Hematopoietic multipotent progenitor cell treated with erythropoietin and hydrocortisone succinate and interleukin-3 and kit ligand, for 8 days (in vitro differentiated cells): Measurements from ENCODE around the gene IL15.
A peak's percentile ranks its signal among the peaks of the same experiment; 100 is the strongest.
"Not testable (repeated sequence)": the region's sequence is repeated elsewhere in the genome, so short reads cannot be mapped to it uniquely, and the experiment has no call there.

Experiments used
- DNase-seq: peaks from one replicate; pipeline ENCODE4 v3.0.0-alpha.2; 2015

The IL15 gene

GRCh38 chr4:141705048-141705746, 68.8 kb downstream of the IL15 start:
- no peak for DNase-seq

- DNase-seq = no peak
These were observed 69.5 kb downstream of the IL15 start for GRCh38 chr4:141705747-141706377.

- DNase-seq = no peak
These were observed 70.1 kb downstream of the IL15 start for GRCh38 chr4:141706445-141706844.

DNA sequence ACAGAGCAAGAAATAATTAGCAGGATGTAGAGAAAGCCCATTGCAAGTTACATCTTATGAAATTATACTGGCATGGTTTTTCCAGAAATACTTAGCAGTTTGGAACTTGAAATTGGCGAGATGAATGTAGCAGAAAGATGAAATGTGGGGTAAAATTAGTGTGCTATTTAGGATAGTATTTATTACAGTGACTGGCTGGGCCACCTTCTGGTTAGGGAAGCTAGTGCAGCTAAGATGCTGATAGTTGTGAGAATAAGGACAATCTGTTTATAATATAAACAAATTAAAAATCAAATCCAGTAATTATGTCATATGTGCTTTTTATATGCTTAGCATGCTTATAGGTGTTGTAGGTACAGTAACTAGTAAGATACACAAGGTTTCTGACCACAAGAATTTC, 74.8 kb downstream of the IL15 start:
- DNase-seq = peak; percentile 39

DNA sequence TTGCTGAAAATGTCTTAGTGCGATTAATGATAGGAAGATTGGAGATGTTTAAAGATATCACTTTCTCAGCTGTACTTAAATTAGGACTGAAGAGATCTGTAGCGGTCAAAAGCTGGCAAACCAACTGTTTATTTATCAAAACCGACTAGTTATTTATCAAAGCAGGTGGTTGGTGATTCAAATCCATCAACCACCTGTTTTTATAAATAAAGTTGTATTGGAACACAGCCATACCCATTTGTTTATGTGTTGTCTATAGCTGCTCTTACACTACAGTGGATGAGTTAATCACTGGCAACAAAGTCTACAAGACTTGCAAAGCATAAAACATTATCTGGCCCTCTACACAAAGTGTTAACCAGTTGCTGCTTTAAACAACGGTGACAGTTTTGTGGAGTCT, 76.8 kb downstream of the IL15 start:
- DNase-seq = no peak

GRCh38 chr4:141713771-141714445, 77.5 kb downstream of the IL15 start:
- DNase-seq = no peak

DNA sequence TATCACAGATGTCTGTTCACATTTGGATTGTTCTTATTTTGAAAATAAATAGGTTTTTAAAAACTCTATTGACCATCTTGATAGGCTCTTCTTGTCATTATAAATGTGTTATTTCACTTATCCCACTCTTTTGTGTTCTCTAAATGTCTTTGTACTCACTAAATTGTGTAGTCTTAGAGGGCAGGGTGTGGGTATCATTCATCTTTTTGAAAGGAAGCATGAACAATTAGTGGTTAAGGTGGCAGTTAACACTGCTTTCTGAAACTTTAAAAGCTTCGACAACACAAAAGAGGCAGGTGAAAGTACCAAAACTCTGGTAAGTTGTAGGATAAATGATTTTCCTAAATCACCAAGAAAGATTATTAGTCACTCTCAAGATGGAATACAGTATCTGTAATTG, 83.2 kb downstream of the IL15 start:
- no peak for DNase-seq

GRCh38 chr4:141721174-141721573, 84.8 kb downstream of the IL15 start:
- DNase-seq = no peak

- no peak for DNase-seq
These were observed 88.3 kb downstream of the IL15 start for GRCh38 chr4:141724646-141725045.

DNA sequence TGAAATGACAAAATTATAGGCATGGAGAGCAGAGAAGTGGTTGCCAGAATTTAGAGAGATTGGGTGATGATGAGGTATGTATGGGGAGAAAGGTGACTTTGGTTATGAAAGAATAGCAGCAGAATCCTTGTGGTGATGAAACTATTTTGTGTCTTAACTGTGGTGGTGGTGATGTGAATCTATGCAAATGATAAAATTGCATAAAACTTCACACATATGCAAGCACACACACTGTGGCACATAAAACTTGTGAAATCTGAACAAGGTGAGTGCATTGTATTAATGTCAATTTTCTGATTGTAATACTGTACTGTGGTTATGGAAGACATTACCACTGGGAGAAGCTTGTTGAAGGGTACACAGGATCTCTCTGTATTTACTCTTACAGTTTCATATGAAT, 91.0 kb downstream of the IL15 start:
- DNase-seq = no peak

DNA sequence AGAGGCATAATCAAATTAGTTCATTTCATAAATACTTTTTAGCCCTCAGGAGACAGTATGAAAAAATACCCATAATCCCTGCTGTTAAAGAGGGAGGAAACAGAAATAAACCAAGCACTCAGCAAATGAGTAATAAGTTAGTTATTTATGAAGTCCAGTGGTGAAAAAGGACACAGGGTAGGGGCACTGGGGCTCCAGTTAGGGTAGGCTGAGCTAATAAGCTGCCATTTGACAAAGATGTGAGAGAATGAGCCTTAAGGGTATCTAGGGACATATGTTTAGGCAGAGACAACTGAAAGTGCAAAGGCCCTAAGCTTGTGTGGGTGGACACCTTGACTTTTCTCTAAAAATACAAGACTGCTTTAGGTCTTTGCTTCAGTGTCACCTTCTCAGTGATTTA, 94.4 kb downstream of the IL15 start:
- DNase-seq = no peak

DNA sequence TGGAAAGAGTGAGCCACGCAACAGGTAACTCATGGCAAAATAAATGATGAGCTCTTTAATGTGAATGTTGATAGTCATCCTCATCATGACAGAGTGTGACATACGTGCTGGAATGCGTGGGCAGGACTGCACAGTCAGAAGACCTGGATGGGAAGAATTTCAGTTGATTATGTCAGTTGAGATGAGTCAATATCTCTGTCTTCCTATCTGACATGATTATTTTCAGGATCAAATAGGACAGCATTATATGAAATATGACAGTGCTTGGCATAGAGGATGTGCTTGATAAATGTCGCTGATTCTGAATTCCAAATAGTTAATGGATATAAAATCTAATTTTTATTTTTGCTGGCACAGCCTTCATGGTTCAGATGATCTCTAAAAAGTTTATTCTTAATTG, 95.1 kb downstream of the IL15 start:
- no peak for DNase-seq

- no peak for DNase-seq
These were observed 103.3 kb downstream of the IL15 start for GRCh38 chr4:141739636-141740035.

DNA sequence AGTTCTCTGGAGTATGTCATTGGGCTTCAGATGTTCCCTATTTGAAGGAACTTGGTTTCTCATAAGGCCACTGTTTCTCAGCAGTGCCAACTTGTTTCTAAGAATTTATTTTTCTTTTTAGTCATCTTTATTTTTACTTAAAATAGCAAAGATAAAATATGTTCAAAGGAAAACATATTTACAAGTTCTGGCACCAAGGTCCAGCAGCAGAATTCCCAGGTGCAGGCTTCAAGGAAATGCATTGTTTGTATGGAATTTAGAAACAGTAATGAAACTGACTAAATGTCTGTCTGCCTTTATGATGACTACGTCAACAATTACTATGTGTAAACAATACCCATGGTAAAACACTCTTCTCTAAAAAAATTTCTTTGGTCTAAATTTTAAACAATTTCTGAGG, 109.6 kb downstream of the IL15 start:
- no peak for DNase-seq

DNA sequence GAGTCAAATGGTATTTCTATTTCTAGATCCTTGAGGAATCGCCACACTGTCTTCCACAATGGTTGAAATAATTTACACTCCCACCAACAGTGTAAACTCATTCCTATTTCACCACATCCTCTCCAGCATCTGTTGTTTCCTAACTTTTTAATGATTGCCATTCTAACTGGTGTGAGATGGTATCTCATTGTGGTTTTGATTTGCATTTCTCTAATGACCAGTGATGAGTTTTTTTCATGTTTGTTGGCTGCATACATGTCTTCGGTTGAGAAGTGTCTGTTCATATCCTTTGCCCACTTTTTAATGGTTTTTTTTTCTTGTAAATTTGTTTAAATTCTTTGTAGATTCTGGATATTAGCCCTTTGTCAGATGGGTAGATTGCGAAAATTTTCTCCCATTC, 115.4 kb downstream of the IL15 start:
- DNase-seq = not testable (repeated sequence)

GRCh38 chr4:141757287-141757686, 120.9 kb downstream of the IL15 start:
- peak; percentile 4 for DNase-seq

GRCh38 chr4:141759796-141760425, 123.5 kb downstream of the IL15 start:
- DNase-seq = no peak

DNA sequence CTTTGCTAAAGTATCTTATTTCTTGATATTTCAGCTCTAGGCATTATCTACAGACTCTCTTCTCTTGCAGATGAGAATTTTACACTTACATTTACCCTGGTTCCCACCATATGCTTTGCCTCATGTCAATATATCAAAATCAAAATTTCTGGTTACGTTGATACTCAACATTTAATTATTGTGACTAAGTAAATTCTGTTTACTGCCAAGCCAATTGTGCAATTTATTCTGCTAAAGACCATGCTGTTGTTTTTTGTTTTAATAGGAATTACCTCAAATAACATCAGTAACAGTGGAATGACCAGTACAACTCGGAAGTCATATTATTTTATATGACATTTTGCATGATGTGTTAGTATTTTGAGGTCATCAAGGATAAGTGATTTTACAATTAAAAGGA, 125.5 kb downstream of the IL15 start:
- no peak for DNase-seq

- no peak for DNase-seq
These were observed 127.0 kb downstream of the IL15 start for GRCh38 chr4:141763374-141763773.

DNA sequence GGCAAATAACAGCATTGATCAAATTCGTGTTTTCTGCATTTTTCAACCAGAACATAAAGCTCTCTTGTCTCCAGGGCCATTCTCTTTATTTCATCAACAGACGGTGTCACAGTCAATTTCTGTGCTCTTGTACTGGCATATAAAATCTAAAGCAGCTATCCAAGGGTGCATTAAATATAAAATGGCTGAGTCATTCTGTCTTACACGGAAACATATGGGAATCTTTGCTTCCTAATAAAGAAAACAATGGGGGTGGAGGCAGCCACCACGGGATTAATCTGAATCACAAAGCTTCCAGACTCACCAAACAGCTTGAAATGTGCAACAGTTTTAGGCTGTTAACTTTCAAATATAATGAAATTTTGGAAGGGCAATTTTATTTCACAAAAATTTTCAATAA, 132.6 kb downstream of the IL15 start:
- no peak for DNase-seq

DNA sequence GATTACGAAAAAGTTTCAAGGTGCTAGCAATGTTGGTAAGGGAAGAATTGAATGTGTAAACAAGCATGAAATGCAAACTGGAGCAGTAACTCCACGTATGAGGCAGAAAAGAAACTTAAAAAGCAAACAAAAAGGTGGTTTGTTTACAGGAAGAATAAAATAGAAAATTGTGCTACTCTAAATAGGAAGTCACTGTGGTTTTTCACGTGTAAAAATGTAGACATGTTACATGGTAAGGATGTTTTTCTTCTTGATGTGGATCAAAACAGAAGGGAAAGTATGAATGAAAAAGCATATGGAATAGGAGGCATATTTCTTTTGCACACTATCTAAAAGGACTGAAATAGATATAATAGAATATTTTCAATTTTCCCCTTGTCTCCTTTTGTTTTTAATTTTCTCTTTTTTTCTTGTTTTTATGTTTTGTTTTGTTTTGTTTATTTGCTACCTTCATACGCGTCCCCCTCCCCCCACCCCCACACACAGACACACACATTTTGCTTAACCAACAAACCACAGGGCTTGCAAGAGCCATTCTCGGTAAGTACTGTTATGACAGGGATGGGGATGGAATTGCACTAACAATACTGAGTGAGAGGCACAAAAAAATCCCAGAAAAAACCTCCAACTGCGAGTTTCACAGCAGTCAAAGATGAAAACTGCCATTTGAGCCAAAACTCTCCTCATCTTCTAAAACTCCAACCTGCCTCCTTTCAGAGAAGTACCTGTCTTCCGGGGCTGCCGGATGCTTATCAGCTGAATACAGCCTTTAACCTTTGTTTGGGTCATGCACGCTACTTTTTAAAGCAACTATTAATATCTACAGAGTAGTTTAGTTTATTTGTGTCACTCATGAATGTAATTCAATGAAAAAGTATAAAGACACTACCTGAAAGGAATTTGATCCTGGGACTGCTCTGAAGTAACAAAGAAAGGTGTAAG, 135.8 kb downstream of the IL15 start:
- DNase-seq = no peak

DNA sequence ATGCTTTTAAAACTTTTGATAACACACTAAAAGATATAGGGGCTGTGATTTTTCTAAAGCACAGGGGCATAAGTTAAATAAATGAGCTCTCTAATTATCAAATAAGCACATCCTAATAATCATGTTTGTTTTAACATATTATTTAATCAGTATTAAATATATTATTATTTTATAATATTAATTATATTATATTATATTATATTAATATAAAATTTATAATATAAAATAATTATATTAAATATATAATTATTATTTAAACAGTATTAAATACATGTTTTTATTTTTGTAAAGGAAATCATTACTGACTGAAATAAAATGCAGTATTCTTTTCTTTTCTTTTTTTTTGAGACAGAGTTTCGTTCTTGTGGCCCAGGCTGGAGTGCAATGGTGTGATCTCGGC, 136.5 kb downstream of the IL15 start:
- no peak for DNase-seq

DNA sequence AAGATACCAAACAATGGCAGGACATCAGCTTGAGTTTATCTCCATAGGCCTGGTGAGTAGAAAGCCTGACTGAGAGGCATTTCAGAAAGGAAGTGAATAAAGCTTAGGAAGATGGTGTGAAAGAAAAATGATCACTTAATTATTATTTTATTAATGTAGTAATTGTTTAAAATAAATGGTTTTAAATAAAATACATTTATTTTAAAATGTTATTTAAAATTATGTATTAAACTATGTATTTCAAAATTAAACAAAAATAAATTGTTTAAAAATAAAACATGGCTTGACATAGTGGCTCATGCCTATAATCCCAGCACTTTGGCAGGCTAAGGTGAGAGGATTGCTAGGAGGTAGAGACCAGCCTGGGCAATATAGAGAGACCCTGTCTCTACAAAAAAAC, 145.8 kb downstream of the IL15 start:
- no peak for DNase-seq
